Colonic mucosa (tissue), 4 donors: ENCODE measurements around the gene TEX35. TPM values are rescaled to one million over a fixed set of nuclear protein-coding genes. Genes with fewer than 3 reads are reported as not detected.

ENCODE experiments used
- DNase-seq: peaks from one replicate; pipeline ENCODE4 v3.0.0-alpha.2; 2020
- H3K27ac ChIP-seq: fragments of 200-600 bp; one replicate; pipeline ENCODE4 v1.8.0; 2021
- H3K27me3 ChIP-seq: fragments of 200-600 bp; one replicate; pipeline ENCODE4 v1.8.0; 2021
- H3K36me3 ChIP-seq: fragments of 200-600 bp; one replicate; pipeline ENCODE4 v1.8.0; 2021
- H3K4me1 ChIP-seq: fragments of 200-600 bp; one replicate; pipeline ENCODE4 v1.8.0; 2021; ENCODE audit warnings: mild to moderate bottlenecking
- H3K4me3 ChIP-seq: fragments of 200-600 bp; one replicate; pipeline ENCODE4 v1.8.0; 2021
- H3K9ac ChIP-seq, 2 donors: one replicate each; pipeline ENCODE4 v1.7.0; 2013; ENCODE audit warnings: control low read depth in 2 of 2, low read depth in 2 of 2, low read length in 2 of 2
- H3K9me3 ChIP-seq: fragments of 200-600 bp; one replicate; pipeline ENCODE4 v1.8.0; 2021
- intact Hi-C: fragments of 100-400 bp; cut with DNase I; formaldehyde crosslinking; loops from one replicate; pipeline ENCODE4 v1.14.1; 2022
- total RNA-seq, 2 donors: library from RNA; stranded (reverse); fragmentation: NEBNext Ultra II Directional in 1 of 2; extraction: Animal tissue kit (Norgen Biotek cat#: 25700) in 1 of 2; gene quantifications; one replicate each; pipeline ENCODE4 v1.2.1, GENCODE V29; 2021
- TF ChIP-seq, protein P1 (sequence below): fragments of 200-600 bp; IDR thresholded peaks from one replicate; pipeline ENCODE4 v1.8.0; 2022; ENCODE audit warnings: antibody characterized with exemption, mild to moderate bottlenecking
- donor health status: healthy.
- donor health status: DM: no; HTN: no; CAD: no.
- donor health status: DM: no; HTN: no; CAD: no.

TEX35 gene
- total RNA-seq, 2 donors from 2014 or later, result not detected

DNA sequence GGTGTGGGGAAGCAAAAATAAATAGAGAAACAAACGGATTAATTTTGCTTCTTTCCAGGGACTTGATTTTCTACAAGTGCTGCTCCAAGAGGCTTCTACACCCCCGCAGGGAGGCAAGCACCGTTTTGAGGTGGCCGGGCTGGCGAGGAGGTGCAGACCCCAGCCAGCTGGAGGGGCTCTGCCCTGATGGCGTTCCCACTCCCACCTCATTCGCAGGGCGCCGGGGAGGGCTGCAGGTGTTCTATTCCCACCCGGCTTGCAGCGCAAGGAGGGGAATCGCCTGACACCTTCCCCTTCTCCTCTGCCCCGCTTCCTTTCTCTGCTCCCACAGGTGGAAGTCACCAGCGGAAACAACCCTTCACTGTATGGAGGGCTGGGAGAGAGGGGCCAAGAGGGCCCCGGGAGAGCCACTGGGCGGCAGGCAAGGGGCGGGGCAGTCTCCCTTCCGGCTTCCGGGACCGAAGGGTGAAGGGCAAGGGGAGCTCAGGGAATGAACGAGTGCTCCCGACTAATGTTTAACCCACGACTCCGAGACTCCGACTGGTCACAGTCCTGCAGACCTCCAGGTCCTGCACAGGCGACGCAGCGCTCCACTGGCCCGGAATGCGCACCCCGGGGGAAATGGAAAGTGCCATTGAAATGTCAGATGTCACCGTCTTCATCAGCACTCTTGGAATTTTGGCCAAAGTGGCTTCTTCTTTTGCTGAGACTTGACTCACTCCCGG, 29.1 kb downstream of the TEX35 start:
- Histone ChIP-seq H3K27ac (peak overlapping the region; percentile 83), H3K9me3 (no peaks in the 10 kb centered on the region), H3K36me3 (no peaks in the 10 kb centered on the region), H3K4me3 (peak overlapping the region; percentile 73), H3K27me3 (no peaks in the 10 kb centered on the region), H3K9ac (peak overlapping the region; percentile 93 to 96), H3K4me1 (peaks cover 7% of the 10 kb centered on the region)
- peak; percentile 85 for DNase-seq
- TF ChIP-seq, protein P1, sequence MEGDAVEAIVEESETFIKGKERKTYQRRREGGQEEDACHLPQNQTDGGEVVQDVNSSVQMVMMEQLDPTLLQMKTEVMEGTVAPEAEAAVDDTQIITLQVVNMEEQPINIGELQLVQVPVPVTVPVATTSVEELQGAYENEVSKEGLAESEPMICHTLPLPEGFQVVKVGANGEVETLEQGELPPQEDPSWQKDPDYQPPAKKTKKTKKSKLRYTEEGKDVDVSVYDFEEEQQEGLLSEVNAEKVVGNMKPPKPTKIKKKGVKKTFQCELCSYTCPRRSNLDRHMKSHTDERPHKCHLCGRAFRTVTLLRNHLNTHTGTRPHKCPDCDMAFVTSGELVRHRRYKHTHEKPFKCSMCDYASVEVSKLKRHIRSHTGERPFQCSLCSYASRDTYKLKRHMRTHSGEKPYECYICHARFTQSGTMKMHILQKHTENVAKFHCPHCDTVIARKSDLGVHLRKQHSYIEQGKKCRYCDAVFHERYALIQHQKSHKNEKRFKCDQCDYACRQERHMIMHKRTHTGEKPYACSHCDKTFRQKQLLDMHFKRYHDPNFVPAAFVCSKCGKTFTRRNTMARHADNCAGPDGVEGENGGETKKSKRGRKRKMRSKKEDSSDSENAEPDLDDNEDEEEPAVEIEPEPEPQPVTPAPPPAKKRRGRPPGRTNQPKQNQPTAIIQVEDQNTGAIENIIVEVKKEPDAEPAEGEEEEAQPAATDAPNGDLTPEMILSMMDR, result no peak
- intact Hi-C loops, result loop anchor here (2.0 kb wide), 2 partner anchors 211 to 463 kb away; no protein-coding TSS in a partner anchor

GRCh38 chr1:178542554-178543289, 29.8 kb downstream of the TEX35 start:
- intact Hi-C loops, result loop anchor here (2.0 kb wide), 2 partner anchors 210 to 462 kb away; no protein-coding TSS in a partner anchor
- peak overlapping the region; percentile 73 for H3K4me3 ChIP-seq
- TF ChIP-seq, protein P1, result peak; percentile 100
- peak; percentile 94 for DNase-seq
- H3K27me3 ChIP-seq, result no peaks in the 10 kb centered on the region
- H3K9ac ChIP-seq, result peak overlapping the region; percentile 93 to 96
- H3K36me3 ChIP-seq, result no peaks in the 10 kb centered on the region
- peak overlapping the region; percentile 83 for H3K27ac ChIP-seq
- H3K4me1 ChIP-seq, result peaks cover 2% of the 10 kb centered on the region
- H3K9me3 ChIP-seq, result no peaks in the 10 kb centered on the region

DNA sequence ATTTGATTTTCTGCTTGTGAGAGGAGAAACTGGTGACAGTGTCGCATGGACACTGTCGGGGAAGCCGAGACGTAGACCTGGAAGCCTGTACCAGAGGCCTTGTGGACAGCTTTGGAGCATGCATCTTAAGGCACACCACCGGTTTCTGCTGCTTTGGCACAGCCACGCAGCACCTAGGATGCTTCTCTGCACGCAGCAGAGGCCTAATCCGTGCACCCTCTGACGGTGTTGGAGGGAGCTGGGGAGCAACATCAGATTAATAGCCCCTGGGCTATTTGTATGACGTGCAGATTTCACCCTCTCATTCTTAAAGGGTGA, 30.3 kb downstream of the TEX35 start:
- H3K4me1 ChIP-seq, result no peaks in the 10 kb centered on the region
- no peaks in the 10 kb centered on the region for H3K9me3 ChIP-seq
- H3K4me3 ChIP-seq, result peak overlapping the region; percentile 73
- peak overlapping the region; percentile 93 to 96 for H3K9ac ChIP-seq
- no peak for DNase-seq
- TF ChIP-seq, protein P1, result no peak
- no peaks in the 10 kb centered on the region for H3K36me3 ChIP-seq
- H3K27me3 ChIP-seq, result no peaks in the 10 kb centered on the region
- H3K27ac ChIP-seq, result peak overlapping the region; percentile 83
- intact Hi-C loops, result loop anchor here (2.0 kb wide), 2 partner anchors 210 to 462 kb away; no protein-coding TSS in a partner anchor

- Histone ChIP-seq H3K27ac (no peak overlapping the region), H3K4me1 (no peaks in the 10 kb centered on the region), H3K9me3 (no peaks in the 10 kb centered on the region), H3K4me3 (no peak overlapping the region), H3K36me3 (no peaks in the 10 kb centered on the region), H3K9ac (no peak overlapping the region), H3K27me3 (no peaks in the 10 kb centered on the region)
- TF ChIP-seq, protein P1, result no peak
- intact Hi-C loops, result no loop called here
- no peak for DNase-seq
Observed at GRCh38 chr1:178544531-178544930, 31.6 kb downstream of the TEX35 start.

- DNase-seq, result no peak
- Histone ChIP-seq H3K4me3 (no peak overlapping the region), H3K27me3 (no peaks in the 10 kb centered on the region), H3K36me3 (no peaks in the 10 kb centered on the region), H3K9me3 (no peaks in the 10 kb centered on the region), H3K4me1 (no peaks in the 10 kb centered on the region), H3K9ac (no peak overlapping the region), H3K27ac (no peak overlapping the region)
- intact Hi-C loops, result no loop called here
- TF ChIP-seq, protein P1, result no peak
Observed at GRCh38 chr1:178548108-178548507, 35.2 kb downstream of the TEX35 start.
